ENCODE results near the gene ACBD6. TPM values are rescaled to one million over a fixed set of nuclear protein-coding genes. Genes with fewer than 3 reads are reported as not detected.

Gene ACBD6
- total RNA-seq, 1 donor: 66.2 TPM

- no peak for DNase-seq (ENCODE audit: low read depth in 2 of 3, low spot score in 2 of 3)
Observed at GRCh38 chr1:180311011-180311730, 191.2 kb downstream of the ACBD6 start.

GRCh38 chr1:180310095-180310494, 192.3 kb downstream of the ACBD6 start:
- DNase-seq (ENCODE audit: low read depth in 2 of 3, low spot score in 2 of 3): no peak

GRCh38 chr1:180309338-180309737, 193.0 kb downstream of the ACBD6 start:
- no peak for DNase-seq (ENCODE audit: low read depth in 2 of 3, low spot score in 2 of 3)

- DNase-seq (ENCODE audit: low read depth in 2 of 3, low spot score in 2 of 3): no peak
Observed at GRCh38 chr1:180301135-180301742, 201.1 kb downstream of the ACBD6 start.

GRCh38 chr1:180299479-180300221, 202.7 kb downstream of the ACBD6 start:
- no peak for DNase-seq (ENCODE audit: low read depth in 2 of 3, low spot score in 2 of 3)

GRCh38 chr1:180295999-180296398, 206.4 kb downstream of the ACBD6 start:
- no peak for DNase-seq (ENCODE audit: low read depth in 2 of 3, low spot score in 2 of 3)

- DNase-seq (ENCODE audit: low read depth in 2 of 3, low spot score in 2 of 3): no peak
Observed at GRCh38 chr1:180294711-180295110, 207.7 kb downstream of the ACBD6 start.

GRCh38 chr1:180291004-180291403, 211.4 kb downstream of the ACBD6 start:
- no peak for DNase-seq (ENCODE audit: low read depth in 2 of 3, low spot score in 2 of 3)

- DNase-seq (ENCODE audit: low read depth in 2 of 3, low spot score in 2 of 3): no peak
Observed at GRCh38 chr1:180290265-180291001, 211.9 kb downstream of the ACBD6 start.

- no peak for DNase-seq (ENCODE audit: low read depth in 2 of 3, low spot score in 2 of 3)
Observed at GRCh38 chr1:180288940-180289339, 213.4 kb downstream of the ACBD6 start.

GRCh38 chr1:180287988-180288705, 214.2 kb downstream of the ACBD6 start:
- DNase-seq (ENCODE audit: low read depth in 2 of 3, low spot score in 2 of 3): no peak

GRCh38 chr1:180286417-180286816, 216.0 kb downstream of the ACBD6 start:
- no peak for DNase-seq (ENCODE audit: low read depth in 2 of 3, low spot score in 2 of 3)

GRCh38 chr1:180283098-180283497, 219.3 kb downstream of the ACBD6 start:
- DNase-seq (ENCODE audit: low read depth in 2 of 3, low spot score in 2 of 3): no peak

- no peak for DNase-seq (ENCODE audit: low read depth in 2 of 3, low spot score in 2 of 3)
Observed at GRCh38 chr1:180282401-180283044, 219.9 kb downstream of the ACBD6 start.

GRCh38 chr1:180281490-180281889, 220.9 kb downstream of the ACBD6 start:
- DNase-seq (ENCODE audit: low read depth in 2 of 3, low spot score in 2 of 3): no peak

- no peak for DNase-seq (ENCODE audit: low read depth in 2 of 3, low spot score in 2 of 3)
Observed at GRCh38 chr1:180280617-180281016, 221.8 kb downstream of the ACBD6 start.

- no peak for DNase-seq (ENCODE audit: low read depth in 2 of 3, low spot score in 2 of 3)
Observed at GRCh38 chr1:180279651-180280050, 222.7 kb downstream of the ACBD6 start.

GRCh38 chr1:180278596-180279395, 223.6 kb downstream of the ACBD6 start:
- DNase-seq (ENCODE audit: low read depth in 2 of 3, low spot score in 2 of 3): peak in 2 of 3 donors; percentile 16 to 52

- no peak for DNase-seq (ENCODE audit: low read depth in 2 of 3, low spot score in 2 of 3)
Observed at GRCh38 chr1:180278194-180278515, 224.2 kb downstream of the ACBD6 start.
